ENCODE data around the gene MYO9B. TPM values are rescaled to one million over a fixed set of nuclear protein-coding genes. Genes with fewer than 3 reads are reported as not detected.

Gene MYO9B
- total and polyA plus RNA-seq, 2 of the 13 experiments (the other 11 are each of a cell fraction or from before 2014, with no cell fraction given), result 18.0 to 18.3 TPM

GRCh38 chr19:17163652-17164051 is 88.1 kb downstream of the MYO9B start (continued):
- no peak for TF ChIP-seq ZBTB34 (CRISPR knock-in tag; IDR thresholded peaks at IDR 0.05)
- no peak for TF ChIP-seq ZNF432 (CRISPR knock-in tag; IDR thresholded peaks at IDR 0.05; ENCODE audit: borderline replicate concordance)
- TF ChIP-seq YEATS4 (CRISPR knock-in tag; IDR thresholded peaks at IDR 0.05; ENCODE audit: borderline replicate concordance), result no peak
- no peak for TF ChIP-seq CREM (IDR thresholded peaks at IDR 0.05)
- TF ChIP-seq CREM (CRISPR knock-in tag; IDR thresholded peaks at IDR 0.05), result no peak
- no peak for TF ChIP-seq MAFK (conservative IDR thresholded peaks at IDR 0.05 in 1 of 2, IDR thresholded peaks at IDR 0.05 in 1 of 2; ENCODE audit: low read length in 2 of 2)
- TF ChIP-seq AHR (CRISPR knock-in tag; IDR thresholded peaks at IDR 0.05), result no peak
- TF ChIP-seq NFATC3 (CRISPR knock-in tag; IDR thresholded peaks at IDR 0.05), result no peak
- TF ChIP-seq HOXD1 (CRISPR knock-in tag; IDR thresholded peaks at IDR 0.05), result no peak

- in situ Hi-C loops (cut with HindIII; ENCODE audit: extremely low pct_ligation_motif_present, low pct_unique_long_range_greater_than_20kb) (no loop called here), intact Hi-C loops (cut with micrococcal nuclease; ENCODE audit: unreplicated experiment) (no loop called here)
- peaks cover 8% of the 10 kb centered on the region for H3K4me1 ChIP-seq (ENCODE audit: insufficient read depth, low read length)
- POLR2A ChIA-PET, result no interaction called here
- DNase-seq (ENCODE audit: low spot score), result no peak
- H3K27ac ChIP-seq (ENCODE audit: extremely low read length, insufficient read depth, low read length), result no peak overlapping the region
- H3K4me2 ChIP-seq (ENCODE audit: low read depth, low read length), result no peak overlapping the region
- CTCF ChIA-PET (ENCODE audit: low intra/inter-chr PET ratio, low total read pairs), result no interaction called here
- no peak overlapping the region for H3K9ac ChIP-seq (ENCODE audit: insufficient read depth, low read depth, low read length)
- H3K79me2 ChIP-seq (ENCODE audit: insufficient read depth, low read length), result no peaks in the 10 kb centered on the region
- H3K36me3 ChIP-seq (replicated peaks in 1 of 2; ENCODE audit: control insufficient read depth in 1 of 2, insufficient read depth in 2 of 2, low read length in 2 of 2), result peaks cover 5 to 43% of the 10 kb centered on the region in 2 experiments; a peak in 4 of 5 replicates
- no TSS peak for BruUV-seq (replicated peaks)
- no peaks in the 10 kb centered on the region for H3K9me3 ChIP-seq (ENCODE audit: low read length)
- FAIRE-seq, result no peak
- H3K27me3 ChIP-seq (ENCODE audit: control insufficient read depth in 1 of 2, insufficient read depth in 2 of 2, low read length in 2 of 2), result no peaks in the 10 kb centered on the region
- TF ChIP-seq TRIM22 (IDR thresholded peaks at IDR 0.05) (no peak), CBX5 (CRISPR knock-in tag; IDR thresholded peaks at IDR 0.05; ENCODE audit: borderline replicate concordance) (no peak)
- ATAC-seq, result no peak
- H4K20me1 ChIP-seq (ENCODE audit: insufficient read depth, low read length), result no peaks in the 10 kb centered on the region
- 97% methylated on average over 7 of the region's 7 CpGs for WGBS (ENCODE audit: low lambda C conversion rate)
- no peak overlapping the region for H2AFZ ChIP-seq (ENCODE audit: low read length)
- no peak overlapping the region for H3K4me3 ChIP-seq (replicated peaks in 1 of 3; ENCODE audit: insufficient read depth in 1 of 3, low read depth in 2 of 3, low read length in 3 of 3)
Measured at GRCh38 chr19:17164639-17165038, 89.1 kb downstream of the MYO9B start.
